Measurements from ENCODE around the gene NRXN3.

DNA sequence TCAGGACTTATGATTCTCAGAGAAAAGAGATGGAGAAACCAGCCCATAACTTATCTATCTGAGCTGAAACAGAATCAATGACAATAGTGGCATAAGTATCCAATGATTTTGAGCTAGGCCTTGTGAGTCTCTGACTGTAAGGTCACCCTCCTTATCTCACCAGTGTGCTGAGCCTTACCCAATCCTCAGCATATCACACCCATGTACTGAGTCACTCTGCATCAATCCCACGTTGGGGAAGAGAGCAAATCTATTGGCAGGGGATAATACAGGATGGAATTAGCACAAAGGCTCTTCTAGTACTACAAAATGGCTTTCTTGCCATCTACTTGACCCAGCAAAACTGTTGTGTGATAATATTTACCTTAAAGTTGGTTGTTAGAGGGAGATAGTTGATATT lies 997.8 kb downstream of the NRXN3 start:
- TF ChIP-seq, protein P1, sequence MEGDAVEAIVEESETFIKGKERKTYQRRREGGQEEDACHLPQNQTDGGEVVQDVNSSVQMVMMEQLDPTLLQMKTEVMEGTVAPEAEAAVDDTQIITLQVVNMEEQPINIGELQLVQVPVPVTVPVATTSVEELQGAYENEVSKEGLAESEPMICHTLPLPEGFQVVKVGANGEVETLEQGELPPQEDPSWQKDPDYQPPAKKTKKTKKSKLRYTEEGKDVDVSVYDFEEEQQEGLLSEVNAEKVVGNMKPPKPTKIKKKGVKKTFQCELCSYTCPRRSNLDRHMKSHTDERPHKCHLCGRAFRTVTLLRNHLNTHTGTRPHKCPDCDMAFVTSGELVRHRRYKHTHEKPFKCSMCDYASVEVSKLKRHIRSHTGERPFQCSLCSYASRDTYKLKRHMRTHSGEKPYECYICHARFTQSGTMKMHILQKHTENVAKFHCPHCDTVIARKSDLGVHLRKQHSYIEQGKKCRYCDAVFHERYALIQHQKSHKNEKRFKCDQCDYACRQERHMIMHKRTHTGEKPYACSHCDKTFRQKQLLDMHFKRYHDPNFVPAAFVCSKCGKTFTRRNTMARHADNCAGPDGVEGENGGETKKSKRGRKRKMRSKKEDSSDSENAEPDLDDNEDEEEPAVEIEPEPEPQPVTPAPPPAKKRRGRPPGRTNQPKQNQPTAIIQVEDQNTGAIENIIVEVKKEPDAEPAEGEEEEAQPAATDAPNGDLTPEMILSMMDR (optimal IDR thresholded peaks at IDR 0.05 in 1 of 3, IDR thresholded peaks at IDR 0.05 in 1 of 3, conservative IDR thresholded peaks at IDR 0.05 in 1 of 3; ENCODE audit: extremely low read depth in 1 of 3, insufficient read depth in 2 of 3, low read length in 3 of 3), result no peak
- TF ChIP-seq EZH2 (IDR thresholded peaks at IDR 0.05; ENCODE audit: low read length), result no peak
